LNCAP (cell line): ENCODE measurements around the gene CFAP90.

Experiments
- CTCF ChIP-seq: fragments of 450-650 bp; IDR thresholded peaks from 2 replicates; pipeline ENCODE4 v1.5.1; 2017; ENCODE audit warnings: mild to moderate bottlenecking

Gene CFAP90

DNA sequence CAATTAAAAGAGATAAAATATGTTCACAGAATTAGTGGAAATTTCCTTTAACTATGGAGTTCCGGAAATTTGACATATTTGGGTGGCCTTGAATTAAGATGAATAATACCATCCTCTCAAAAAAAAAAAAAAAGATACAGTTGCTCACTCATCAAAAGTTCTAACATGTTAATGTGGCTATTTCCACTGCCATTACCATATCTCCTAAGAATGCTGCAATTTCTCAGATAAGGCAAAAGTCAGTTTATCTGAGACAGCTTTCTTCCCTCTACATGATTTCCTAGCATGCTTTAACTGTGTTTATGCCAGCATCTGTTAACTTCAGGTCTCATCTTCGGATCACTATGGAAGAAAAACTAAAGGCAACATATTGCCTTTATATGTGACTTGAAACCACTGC, 15.3 kb upstream of the CFAP90 start:
- TF ChIP-seq CTCF, result no peak

- no peak for TF ChIP-seq CTCF
These were observed 7.1 kb upstream of the CFAP90 start for GRCh38 chr5:7857926-7858632.

DNA sequence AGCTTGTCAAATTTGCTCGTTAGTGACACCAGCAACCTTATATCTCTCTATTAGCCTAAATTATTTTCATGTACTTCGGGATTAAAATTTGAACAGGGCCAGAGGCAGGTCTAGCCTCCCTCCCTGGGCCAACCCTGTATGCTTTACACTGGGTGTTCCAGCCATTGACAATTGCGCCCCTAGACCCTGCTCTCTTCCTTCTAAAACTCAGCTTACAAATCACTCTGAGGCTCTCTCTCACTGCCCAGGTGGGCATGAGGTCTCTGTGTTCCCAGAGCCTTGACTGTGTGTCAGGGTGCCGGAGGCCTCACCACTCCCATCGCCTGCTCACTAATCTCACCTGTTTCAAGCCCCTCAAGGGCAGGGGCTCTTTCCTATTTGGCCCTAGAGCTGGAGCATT, 6.4 kb upstream of the CFAP90 start:
- no peak for TF ChIP-seq CTCF

DNA sequence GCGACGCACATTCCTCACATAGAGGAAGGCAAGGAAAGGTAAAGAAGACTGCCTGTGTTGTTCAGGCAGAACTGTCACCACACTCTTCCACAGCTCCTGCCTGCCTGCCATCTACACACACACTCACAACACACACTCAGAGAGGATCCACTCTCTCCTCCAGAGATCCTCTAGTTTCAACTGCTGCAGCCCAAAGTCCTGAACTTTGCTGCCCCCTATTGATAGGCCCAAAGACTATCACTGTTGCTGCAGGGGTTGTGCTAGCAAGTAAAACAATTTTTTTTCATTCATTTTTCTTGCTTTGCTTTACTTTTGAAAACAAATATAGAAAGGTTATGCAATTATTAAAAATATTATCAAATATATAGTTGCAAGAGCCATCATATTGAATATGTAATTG, 5.9 kb upstream of the CFAP90 start:
- TF ChIP-seq CTCF, result peak; percentile 85

DNA sequence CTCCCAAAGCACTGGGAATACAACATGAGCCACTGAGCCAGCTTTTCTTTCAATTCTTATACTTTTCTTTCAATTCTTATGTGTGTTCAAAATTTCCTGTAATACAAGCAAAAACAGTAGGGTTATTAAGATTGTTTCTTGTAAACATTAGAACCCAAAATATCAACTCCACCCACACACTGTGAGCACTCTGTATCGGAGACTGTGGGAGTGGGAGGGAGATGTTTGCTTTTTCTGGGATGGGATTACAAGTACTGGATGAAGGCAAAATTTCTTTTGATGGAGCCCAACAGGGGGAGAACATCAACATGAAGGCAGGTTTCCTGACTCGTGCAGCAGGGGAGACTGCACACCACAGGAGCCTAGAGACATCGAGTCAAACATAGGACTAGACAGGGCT, 4.7 kb upstream of the CFAP90 start:
- no peak for TF ChIP-seq CTCF

DNA sequence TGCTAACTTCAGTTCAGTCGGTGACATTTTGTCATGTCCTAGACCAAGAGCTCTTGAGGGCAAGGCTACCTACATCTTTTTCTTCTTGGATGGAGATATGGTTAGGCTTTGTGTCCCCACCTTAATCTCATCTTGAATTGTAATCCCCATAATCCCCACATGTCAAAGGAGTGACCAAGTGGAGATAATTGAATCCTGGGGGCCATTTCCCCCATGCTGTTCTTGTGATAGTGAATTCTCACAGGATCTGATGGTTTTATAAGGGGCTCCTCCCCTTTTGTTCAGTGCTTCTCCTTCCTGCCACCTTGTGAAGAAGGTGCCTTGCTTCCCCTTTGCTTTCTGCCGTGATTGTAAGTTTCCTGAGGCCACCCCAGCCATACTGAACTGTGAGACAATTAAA, 2.1 kb upstream of the CFAP90 start:
- TF ChIP-seq CTCF, result no peak

GRCh38 chr5:7852542-7852941, 1.6 kb upstream of the CFAP90 start:
- no peak for TF ChIP-seq CTCF
